MM.1S (cell line): Measurements from ENCODE around the gene NATD1.
A peak's percentile ranks its signal among the peaks of the same experiment; 100 is the strongest.

Experiments used
- DNase-seq: peaks from one replicate; pipeline ENCODE4 v3.0.0-alpha.2; 2015
- H2AFZ ChIP-seq: fragments of 300-600 bp; sonication (generic); 2 replicates; pipeline ENCODE4 v1.6.0; 2016; ENCODE audit warnings: antibody characterized with exemption, low read length
- H3F3A ChIP-seq: fragments of 300-600 bp; sonication (generic); 2 replicates; pipeline ENCODE4 v1.6.1; 2016; ENCODE audit warnings: mild to moderate bottlenecking, antibody characterized with exemption, low read length, moderate library complexity, mixed read lengths; ENCODE audit not compliant: insufficient read depth
- H3K27ac ChIP-seq: fragments of 300-600 bp; sonication (generic); 2 replicates; pipeline ENCODE4 v1.5.1; 2016; ENCODE audit warnings: mild to moderate bottlenecking, low read length
- H3K27me3 ChIP-seq: fragments of 300-600 bp; sonication (generic); replicated peaks from 2 replicates; pipeline ENCODE4 v1.6.0; 2016; ENCODE audit warnings: low read length; ENCODE audit not compliant: insufficient read depth
- H3K36me3 ChIP-seq: fragments of 300-600 bp; sonication (generic); replicated peaks from 2 replicates; pipeline ENCODE4 v1.6.1; 2016; ENCODE audit warnings: mild to moderate bottlenecking, low read length, mixed read lengths; ENCODE audit not compliant: insufficient read depth
- H3K4me1 ChIP-seq: fragments of 300-600 bp; sonication (generic); 2 replicates; pipeline ENCODE4 v1.6.1; 2016; ENCODE audit warnings: low read length, mixed read lengths
- H3K4me2 ChIP-seq: fragments of 300-600 bp; sonication (generic); 2 replicates; pipeline ENCODE4 v1.6.0; 2016; ENCODE audit warnings: low read depth, low read length
- H3K4me3 ChIP-seq: fragments of 300-600 bp; sonication (generic); 2 replicates; pipeline ENCODE4 v1.5.1; 2016; ENCODE audit warnings: low read length, mixed read lengths
- H3K79me2 ChIP-seq: fragments of 300-600 bp; sonication (generic); 2 replicates; pipeline ENCODE4 v1.6.1; 2016; ENCODE audit warnings: mixed run types, low read length, mixed read lengths
- H3K9ac ChIP-seq: fragments of 300-600 bp; sonication (generic); 2 replicates; pipeline ENCODE4 v1.6.1; 2016; ENCODE audit warnings: low read length, mixed read lengths
- H3K9me2 ChIP-seq: fragments of 300-600 bp; sonication (generic); replicated peaks from 2 replicates; pipeline ENCODE4 v1.6.1; 2016; ENCODE audit warnings: mild to moderate bottlenecking, low read length, mixed read lengths; ENCODE audit not compliant: insufficient read depth
- H3K9me3 ChIP-seq: fragments of 300-600 bp; sonication (generic); replicated peaks from 2 replicates; pipeline ENCODE4 v1.6.1; 2016; ENCODE audit warnings: mild to moderate bottlenecking, low read length, mixed read lengths; ENCODE audit not compliant: insufficient read depth
- H4K20me1 ChIP-seq: fragments of 300-600 bp; sonication (generic); 2 replicates; pipeline ENCODE4 v1.6.1; 2016; ENCODE audit warnings: mild to moderate bottlenecking, low read length, moderate library complexity, mixed read lengths; ENCODE audit not compliant: insufficient read depth
- EZH2 ChIP-seq: fragments of 300-600 bp; sonication (generic); optimal IDR thresholded peaks from 2 replicates; pipeline ENCODE3; 2017; ENCODE audit warnings: low read depth, mild to moderate bottlenecking, antibody characterized with exemption, low read length, mixed read lengths
- EZH2phosphoT487 ChIP-seq: fragments of 300-600 bp; sonication (generic); IDR thresholded peaks from 2 replicates; pipeline ENCODE4 v1.6.1; 2018; ENCODE audit warnings: antibody characterized with exemption, low read length
- TF ChIP-seq, protein P1 (sequence below): fragments of 300-600 bp; sonication (generic); IDR thresholded peaks from 2 replicates; pipeline ENCODE4 v1.5.1; 2016; ENCODE audit warnings: antibody characterized with exemption, low read length, mixed read lengths

Gene NATD1

DNA sequence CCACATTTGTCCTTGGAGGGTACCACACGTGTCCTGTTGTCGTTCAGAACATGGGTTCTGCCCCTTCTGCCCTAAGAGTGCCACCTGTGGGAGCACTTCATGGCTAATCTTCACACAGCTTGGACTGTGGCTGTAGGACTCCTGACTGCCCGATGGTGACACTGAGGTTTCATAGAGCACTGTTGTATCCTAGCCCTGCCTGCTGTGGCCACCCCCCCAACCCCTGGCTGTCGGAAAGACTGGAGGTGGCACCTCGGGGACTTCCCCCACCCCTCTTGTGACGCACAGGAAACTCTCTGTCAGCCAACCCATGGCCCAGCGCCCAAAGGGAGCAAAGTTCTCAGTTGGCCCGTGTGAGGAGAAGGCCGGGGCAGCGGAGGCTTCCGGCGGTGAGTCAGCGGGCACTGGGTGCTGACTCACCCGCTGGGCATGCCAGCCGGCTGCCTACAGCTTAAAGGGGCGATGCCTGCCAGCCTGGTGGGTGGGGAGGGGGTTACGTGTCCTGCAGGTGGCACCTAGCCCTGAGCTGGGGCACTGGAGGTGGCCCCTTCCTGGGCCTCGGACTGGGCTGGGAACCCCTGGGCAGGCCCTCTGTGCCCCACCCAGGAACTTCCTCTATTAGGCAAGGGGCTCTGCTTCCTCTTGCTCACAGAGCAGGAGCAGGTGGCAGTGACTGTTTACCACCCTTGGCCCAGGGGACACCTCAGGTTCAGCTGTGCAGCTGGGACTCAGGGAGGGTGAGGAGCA is 34.7 kb upstream of the NATD1 start:
- H3K4me1 ChIP-seq: peaks cover 12% of the 10 kb centered on the region
- no peak overlapping the region for H2AFZ ChIP-seq
- H3F3A ChIP-seq: peaks cover 29% of the 10 kb centered on the region
- H3K27me3 ChIP-seq: no peaks in the 10 kb centered on the region
- peak overlapping the region; percentile 91 for H3K4me2 ChIP-seq
- 0 out of 2 replicates have a peak, but pooled peaks cover 3% of the 10 kb centered on the region for H4K20me1 ChIP-seq
- TF ChIP-seq EZH2phosphoT487 (no peak), EZH2 (no peak)
- TF ChIP-seq, protein P1, sequence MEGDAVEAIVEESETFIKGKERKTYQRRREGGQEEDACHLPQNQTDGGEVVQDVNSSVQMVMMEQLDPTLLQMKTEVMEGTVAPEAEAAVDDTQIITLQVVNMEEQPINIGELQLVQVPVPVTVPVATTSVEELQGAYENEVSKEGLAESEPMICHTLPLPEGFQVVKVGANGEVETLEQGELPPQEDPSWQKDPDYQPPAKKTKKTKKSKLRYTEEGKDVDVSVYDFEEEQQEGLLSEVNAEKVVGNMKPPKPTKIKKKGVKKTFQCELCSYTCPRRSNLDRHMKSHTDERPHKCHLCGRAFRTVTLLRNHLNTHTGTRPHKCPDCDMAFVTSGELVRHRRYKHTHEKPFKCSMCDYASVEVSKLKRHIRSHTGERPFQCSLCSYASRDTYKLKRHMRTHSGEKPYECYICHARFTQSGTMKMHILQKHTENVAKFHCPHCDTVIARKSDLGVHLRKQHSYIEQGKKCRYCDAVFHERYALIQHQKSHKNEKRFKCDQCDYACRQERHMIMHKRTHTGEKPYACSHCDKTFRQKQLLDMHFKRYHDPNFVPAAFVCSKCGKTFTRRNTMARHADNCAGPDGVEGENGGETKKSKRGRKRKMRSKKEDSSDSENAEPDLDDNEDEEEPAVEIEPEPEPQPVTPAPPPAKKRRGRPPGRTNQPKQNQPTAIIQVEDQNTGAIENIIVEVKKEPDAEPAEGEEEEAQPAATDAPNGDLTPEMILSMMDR: peak; percentile 28
- DNase-seq: peak; percentile 96
- no peaks in the 10 kb centered on the region for H3K36me3 ChIP-seq
- H3K9me2 ChIP-seq: no peaks in the 10 kb centered on the region
- H3K4me3 ChIP-seq: peak overlapping the region; percentile 96
- peak overlapping the region; percentile 79 for H3K9ac ChIP-seq
- peak overlapping the region; percentile 97 for H3K27ac ChIP-seq
- peaks cover 82% of the 10 kb centered on the region for H3K79me2 ChIP-seq
- H3K9me3 ChIP-seq: no peaks in the 10 kb centered on the region

DNA sequence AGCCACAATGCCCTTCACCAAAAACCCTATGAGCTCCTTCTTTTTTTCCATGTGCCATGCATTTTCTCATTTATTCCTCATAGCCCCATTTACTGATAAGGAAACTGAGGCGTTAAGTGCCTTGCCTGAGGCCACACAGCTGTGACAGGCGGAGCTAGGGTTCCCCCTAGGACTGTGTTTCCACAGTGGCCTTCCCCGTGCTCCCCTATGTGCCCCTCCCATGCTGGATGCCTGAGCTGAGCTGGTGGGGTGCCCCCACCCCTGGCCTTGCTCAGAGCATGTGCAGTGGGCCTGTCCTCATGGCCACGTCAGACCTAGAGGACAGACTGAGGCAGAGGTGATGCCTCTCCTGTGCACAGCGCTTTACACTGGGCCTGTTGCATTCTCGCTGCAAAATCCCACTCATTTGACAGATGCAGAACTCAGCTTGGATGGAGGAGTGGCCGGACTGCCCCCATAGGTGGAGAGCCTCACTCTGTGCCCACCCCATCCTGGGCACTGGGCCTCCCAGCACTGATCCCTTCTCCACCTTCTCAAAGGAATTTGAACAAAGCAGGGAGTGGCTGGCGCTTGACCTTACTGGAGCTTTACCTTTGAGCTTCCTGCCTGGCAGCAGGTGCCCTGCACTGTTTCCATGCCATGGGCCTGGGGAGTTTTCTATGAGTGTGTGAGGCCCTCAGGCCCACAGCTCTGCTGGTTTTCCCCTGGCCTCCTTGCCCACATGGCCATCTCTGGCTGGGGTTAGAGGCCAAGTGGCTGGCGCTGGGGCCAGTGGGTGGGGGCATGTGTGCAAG is 33.9 kb upstream of the NATD1 start:
- peak; percentile 38 for DNase-seq
- Histone ChIP-seq H3K27ac (peak overlapping the region; percentile 97), H3K4me2 (peak overlapping the region; percentile 91), H4K20me1 (no peaks in the 10 kb centered on the region), H3K9me3 (no peaks in the 10 kb centered on the region), H3K79me2 (peaks cover 74% of the 10 kb centered on the region), H3K9me2 (no peaks in the 10 kb centered on the region), H3K4me3 (peak overlapping the region; percentile 96), H3K9ac (peak overlapping the region; percentile 79), H3K36me3 (no peaks in the 10 kb centered on the region), H3K4me1 (peaks cover 12% of the 10 kb centered on the region), H3K27me3 (no peaks in the 10 kb centered on the region), H2AFZ (no peak overlapping the region), H3F3A (peaks cover 29% of the 10 kb centered on the region)
- TF ChIP-seq EZH2phosphoT487 (no peak), EZH2 (no peak)
- TF ChIP-seq, protein P1: no peak

DNA sequence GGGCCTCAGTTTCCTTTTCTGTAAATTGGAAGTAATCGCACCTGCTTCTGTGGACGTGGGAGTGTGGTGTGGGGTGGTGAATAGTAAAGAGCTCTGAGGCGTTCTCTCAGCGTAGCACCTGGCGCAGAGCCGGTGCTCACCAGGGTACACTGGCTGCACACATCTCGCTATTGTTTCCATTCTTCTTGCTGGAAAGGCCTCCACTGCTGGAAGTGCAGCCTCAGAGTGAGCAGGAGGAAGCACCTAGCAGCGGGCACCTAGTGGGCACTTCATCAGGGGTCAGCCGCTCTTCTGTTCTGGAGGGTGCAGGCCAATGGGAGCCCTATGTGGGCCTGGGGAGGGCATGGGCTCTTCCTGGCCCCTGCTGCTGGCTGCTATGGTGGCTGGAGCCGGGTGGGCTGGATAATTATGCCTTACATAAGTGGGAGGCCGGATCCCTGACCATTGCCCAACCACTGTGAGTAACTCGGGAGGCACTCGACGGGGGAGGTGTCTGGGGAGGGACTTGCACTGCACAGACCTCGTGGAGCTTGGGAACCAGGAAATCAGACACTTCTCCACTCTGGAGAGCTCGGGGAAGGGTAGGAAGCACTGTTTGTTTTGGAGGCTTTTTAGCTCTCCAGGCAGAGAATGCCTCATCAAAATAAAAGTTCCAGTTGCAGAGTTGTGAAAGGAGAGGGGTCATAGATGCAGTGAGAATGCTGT is 33.0 kb upstream of the NATD1 start:
- Histone ChIP-seq H3K27ac (peak overlapping the region; percentile 97), H3K4me3 (peak overlapping the region; percentile 96), H3K9me2 (no peaks in the 10 kb centered on the region), H3K4me2 (peak overlapping the region; percentile 91), H3K4me1 (peaks cover 12% of the 10 kb centered on the region), H3F3A (peaks cover 29% of the 10 kb centered on the region), H4K20me1 (no peaks in the 10 kb centered on the region), H2AFZ (no peak overlapping the region), H3K9ac (peak overlapping the region; percentile 79), H3K27me3 (no peaks in the 10 kb centered on the region), H3K9me3 (no peaks in the 10 kb centered on the region), H3K36me3 (no peaks in the 10 kb centered on the region), H3K79me2 (peaks cover 66% of the 10 kb centered on the region)
- TF ChIP-seq EZH2phosphoT487: no peak
- no peak for TF ChIP-seq EZH2
- TF ChIP-seq, protein P1: no peak
- no peak for DNase-seq
